ENCODE results near the gene GPBAR1. TPM values are rescaled to one million over a fixed set of nuclear protein-coding genes. Genes with fewer than 3 reads are reported as not detected.

The GPBAR1 gene
- polyA plus RNA-seq, 1 of the 3 experiments (the other 2 are of a cell fraction), result 0.13 TPM

DNA sequence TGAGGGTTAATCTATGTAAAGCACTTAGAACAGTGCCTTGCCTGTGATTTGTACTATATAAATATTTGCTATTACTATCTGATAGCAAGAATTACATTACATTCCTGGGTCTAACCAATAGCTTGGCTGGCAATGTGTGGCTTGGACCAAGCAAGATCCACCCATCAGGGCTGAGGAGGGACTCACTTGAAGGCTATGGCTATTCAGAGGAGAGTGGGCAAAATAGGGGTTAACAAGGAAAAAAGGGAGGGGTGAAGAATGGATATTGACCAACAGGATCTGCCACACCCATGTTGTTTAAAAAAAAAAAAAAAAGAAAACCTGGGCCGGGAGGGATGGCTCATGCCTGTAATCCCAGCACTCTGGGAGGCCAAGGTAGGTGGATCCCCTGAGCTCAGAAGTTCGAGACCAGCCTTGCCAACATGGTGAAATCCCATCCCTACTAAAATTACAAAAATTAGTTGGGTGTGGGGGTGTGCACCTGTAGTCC, 51.5 kb downstream of the GPBAR1 start:
- Histone ChIP-seq H3K4me2 (no peak overlapping the region), H3K36me3 (replicated peaks in 1 of 2; ENCODE audit: control insufficient read depth in 1 of 2, insufficient read depth in 2 of 2, low read length in 1 of 2) (no peaks in the 10 kb centered on the region), H2AFZ (ENCODE audit: low read depth) (no peak overlapping the region), H3K4me1 (ENCODE audit: control insufficient read depth in 1 of 2, insufficient read depth in 2 of 2, low read depth in 1 of 2, low read length in 1 of 2) (no peaks in the 10 kb centered on the region), H3K9me3 (no peaks in the 10 kb centered on the region), H3K27ac (ENCODE audit: low read depth in 2 of 2, low read length in 1 of 2) (no peak overlapping the region), H3K9ac (no peak overlapping the region), H3K79me2 (ENCODE audit: insufficient read depth) (no peaks in the 10 kb centered on the region), H3K27me3 (ENCODE audit: insufficient read depth) (no peaks in the 10 kb centered on the region), H3F3A (replicated peaks; ENCODE audit: insufficient read depth) (no peaks in the 10 kb centered on the region), H3K9me2 (no peaks in the 10 kb centered on the region), H3K4me3 (ENCODE audit: low read depth in 2 of 2, low read length in 1 of 2) (no peak overlapping the region), H4K20me1 (ENCODE audit: insufficient read depth) (no peaks in the 10 kb centered on the region)
- POLR2A ChIA-PET, result no interaction called here
- DNase-seq, result no peak
- CTCF ChIA-PET, result interaction anchor here (3.0 kb wide), 1 partner anchor 11 kb away, joined by 12 read pairs; no protein-coding TSS in a partner anchor
- TF ChIP-seq, protein P1, sequence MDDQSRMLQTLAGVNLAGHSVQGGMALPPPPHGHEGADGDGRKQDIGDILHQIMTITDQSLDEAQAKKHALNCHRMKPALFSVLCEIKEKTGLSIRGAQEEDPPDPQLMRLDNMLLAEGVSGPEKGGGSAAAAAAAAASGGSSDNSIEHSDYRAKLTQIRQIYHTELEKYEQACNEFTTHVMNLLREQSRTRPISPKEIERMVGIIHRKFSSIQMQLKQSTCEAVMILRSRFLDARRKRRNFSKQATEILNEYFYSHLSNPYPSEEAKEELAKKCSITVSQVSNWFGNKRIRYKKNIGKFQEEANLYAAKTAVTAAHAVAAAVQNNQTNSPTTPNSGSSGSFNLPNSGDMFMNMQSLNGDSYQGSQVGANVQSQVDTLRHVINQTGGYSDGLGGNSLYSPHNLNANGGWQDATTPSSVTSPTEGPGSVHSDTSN (IDR thresholded peaks at IDR 0.05), result no peak
- TF ChIP-seq POLR2AphosphoS5 (IDR thresholded peaks at IDR 0.05; ENCODE audit: low read depth, low read length), result no peak
- TF ChIP-seq, protein P2, sequence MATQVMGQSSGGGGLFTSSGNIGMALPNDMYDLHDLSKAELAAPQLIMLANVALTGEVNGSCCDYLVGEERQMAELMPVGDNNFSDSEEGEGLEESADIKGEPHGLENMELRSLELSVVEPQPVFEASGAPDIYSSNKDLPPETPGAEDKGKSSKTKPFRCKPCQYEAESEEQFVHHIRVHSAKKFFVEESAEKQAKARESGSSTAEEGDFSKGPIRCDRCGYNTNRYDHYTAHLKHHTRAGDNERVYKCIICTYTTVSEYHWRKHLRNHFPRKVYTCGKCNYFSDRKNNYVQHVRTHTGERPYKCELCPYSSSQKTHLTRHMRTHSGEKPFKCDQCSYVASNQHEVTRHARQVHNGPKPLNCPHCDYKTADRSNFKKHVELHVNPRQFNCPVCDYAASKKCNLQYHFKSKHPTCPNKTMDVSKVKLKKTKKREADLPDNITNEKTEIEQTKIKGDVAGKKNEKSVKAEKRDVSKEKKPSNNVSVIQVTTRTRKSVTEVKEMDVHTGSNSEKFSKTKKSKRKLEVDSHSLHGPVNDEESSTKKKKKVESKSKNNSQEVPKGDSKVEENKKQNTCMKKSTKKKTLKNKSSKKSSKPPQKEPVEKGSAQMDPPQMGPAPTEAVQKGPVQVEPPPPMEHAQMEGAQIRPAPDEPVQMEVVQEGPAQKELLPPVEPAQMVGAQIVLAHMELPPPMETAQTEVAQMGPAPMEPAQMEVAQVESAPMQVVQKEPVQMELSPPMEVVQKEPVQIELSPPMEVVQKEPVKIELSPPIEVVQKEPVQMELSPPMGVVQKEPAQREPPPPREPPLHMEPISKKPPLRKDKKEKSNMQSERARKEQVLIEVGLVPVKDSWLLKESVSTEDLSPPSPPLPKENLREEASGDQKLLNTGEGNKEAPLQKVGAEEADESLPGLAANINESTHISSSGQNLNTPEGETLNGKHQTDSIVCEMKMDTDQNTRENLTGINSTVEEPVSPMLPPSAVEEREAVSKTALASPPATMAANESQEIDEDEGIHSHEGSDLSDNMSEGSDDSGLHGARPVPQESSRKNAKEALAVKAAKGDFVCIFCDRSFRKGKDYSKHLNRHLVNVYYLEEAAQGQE (IDR thresholded peaks at IDR 0.05; ENCODE audit: low read depth, low read length), result no peak
- no peak for TF ChIP-seq EP300 (IDR thresholded peaks at IDR 0.05; ENCODE audit: borderline replicate concordance in 1 of 2, low read depth in 1 of 2, low read length in 1 of 2)
- no peak for TF ChIP-seq FOSL2 (IDR thresholded peaks at IDR 0.05; ENCODE audit: borderline replicate concordance, low read depth)
- TF ChIP-seq, protein P3, sequence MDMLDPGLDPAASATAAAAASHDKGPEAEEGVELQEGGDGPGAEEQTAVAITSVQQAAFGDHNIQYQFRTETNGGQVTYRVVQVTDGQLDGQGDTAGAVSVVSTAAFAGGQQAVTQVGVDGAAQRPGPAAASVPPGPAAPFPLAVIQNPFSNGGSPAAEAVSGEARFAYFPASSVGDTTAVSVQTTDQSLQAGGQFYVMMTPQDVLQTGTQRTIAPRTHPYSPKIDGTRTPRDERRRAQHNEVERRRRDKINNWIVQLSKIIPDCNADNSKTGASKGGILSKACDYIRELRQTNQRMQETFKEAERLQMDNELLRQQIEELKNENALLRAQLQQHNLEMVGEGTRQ (IDR thresholded peaks at IDR 0.05; ENCODE audit: borderline replicate concordance, low read depth, low read length), result no peak
- no peak for TF ChIP-seq CHD2 (IDR thresholded peaks at IDR 0.05; ENCODE audit: low read length, partially characterized antibody)
- no peak for TF ChIP-seq FOXM1 (IDR thresholded peaks at IDR 0.05; ENCODE audit: low read depth)
- no peak for TF ChIP-seq NRF1 (IDR thresholded peaks at IDR 0.05; ENCODE audit: low read depth, low read length)
- no peak for TF ChIP-seq RAD21 (IDR thresholded peaks at IDR 0.05; ENCODE audit: low read length)
- no peak for TF ChIP-seq SMC3 (IDR thresholded peaks at IDR 0.05; ENCODE audit: low read depth, low read length)
- WGBS (ENCODE audit: low lambda C conversion rate), result 52% methylated on average over 2 of the region's 2 CpGs

DNA sequence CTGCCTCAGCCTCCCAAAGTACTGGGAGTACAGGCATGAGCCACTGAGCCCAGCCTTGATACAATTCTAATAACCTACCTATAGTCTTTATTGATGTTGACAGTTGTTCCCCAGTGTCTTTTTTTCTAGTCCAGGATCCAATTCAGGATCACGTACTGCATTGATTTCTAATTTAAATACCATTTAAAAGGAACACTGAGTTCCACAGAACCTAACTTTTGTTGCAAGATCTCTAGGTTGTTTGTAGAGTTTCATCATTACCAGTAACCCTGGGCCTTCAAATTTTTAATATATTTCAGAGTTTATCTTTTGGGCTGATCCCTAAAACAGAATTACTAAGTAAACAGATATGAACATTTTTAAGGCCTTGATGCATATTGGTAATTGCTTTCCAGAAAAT, 52.5 kb downstream of the GPBAR1 start:
- no peaks in the 10 kb centered on the region for H3K9me3 ChIP-seq
- ChIA-PET CTCF (no interaction called here), POLR2A (no interaction called here)
- H3K4me1 ChIP-seq (ENCODE audit: control insufficient read depth in 1 of 2, insufficient read depth in 2 of 2, low read depth in 1 of 2, low read length in 1 of 2), result no peaks in the 10 kb centered on the region
- no peak overlapping the region for H3K4me3 ChIP-seq (ENCODE audit: low read depth in 2 of 2, low read length in 1 of 2)
- no peaks in the 10 kb centered on the region for H3K36me3 ChIP-seq (replicated peaks in 1 of 2; ENCODE audit: control insufficient read depth in 1 of 2, insufficient read depth in 2 of 2, low read length in 1 of 2)
- no peak overlapping the region for H3K9ac ChIP-seq
- H3F3A ChIP-seq (replicated peaks; ENCODE audit: insufficient read depth), result no peaks in the 10 kb centered on the region
- TF ChIP-seq GATA2 (CRISPR knock-in tag; IDR thresholded peaks at IDR 0.05), result no peak
- TF ChIP-seq, protein P3 (IDR thresholded peaks at IDR 0.05; ENCODE audit: borderline replicate concordance, low read depth, low read length), result no peak
- TF ChIP-seq, protein P4, sequence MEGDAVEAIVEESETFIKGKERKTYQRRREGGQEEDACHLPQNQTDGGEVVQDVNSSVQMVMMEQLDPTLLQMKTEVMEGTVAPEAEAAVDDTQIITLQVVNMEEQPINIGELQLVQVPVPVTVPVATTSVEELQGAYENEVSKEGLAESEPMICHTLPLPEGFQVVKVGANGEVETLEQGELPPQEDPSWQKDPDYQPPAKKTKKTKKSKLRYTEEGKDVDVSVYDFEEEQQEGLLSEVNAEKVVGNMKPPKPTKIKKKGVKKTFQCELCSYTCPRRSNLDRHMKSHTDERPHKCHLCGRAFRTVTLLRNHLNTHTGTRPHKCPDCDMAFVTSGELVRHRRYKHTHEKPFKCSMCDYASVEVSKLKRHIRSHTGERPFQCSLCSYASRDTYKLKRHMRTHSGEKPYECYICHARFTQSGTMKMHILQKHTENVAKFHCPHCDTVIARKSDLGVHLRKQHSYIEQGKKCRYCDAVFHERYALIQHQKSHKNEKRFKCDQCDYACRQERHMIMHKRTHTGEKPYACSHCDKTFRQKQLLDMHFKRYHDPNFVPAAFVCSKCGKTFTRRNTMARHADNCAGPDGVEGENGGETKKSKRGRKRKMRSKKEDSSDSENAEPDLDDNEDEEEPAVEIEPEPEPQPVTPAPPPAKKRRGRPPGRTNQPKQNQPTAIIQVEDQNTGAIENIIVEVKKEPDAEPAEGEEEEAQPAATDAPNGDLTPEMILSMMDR (IDR thresholded peaks at IDR 0.05), result no peak
- TF ChIP-seq NFIC (IDR thresholded peaks at IDR 0.05; ENCODE audit: borderline replicate concordance), result no peak
- no peak for TF ChIP-seq EP300 (IDR thresholded peaks at IDR 0.05; ENCODE audit: borderline replicate concordance in 1 of 2, low read depth in 1 of 2, low read length in 1 of 2)
- TF ChIP-seq FOXM1 (IDR thresholded peaks at IDR 0.05; ENCODE audit: low read depth), result no peak
- no peaks in the 10 kb centered on the region for H3K27me3 ChIP-seq (ENCODE audit: insufficient read depth)
- H3K9me2 ChIP-seq, result no peaks in the 10 kb centered on the region
- no peaks in the 10 kb centered on the region for H3K79me2 ChIP-seq (ENCODE audit: insufficient read depth)
- no peak overlapping the region for H3K4me2 ChIP-seq
- H4K20me1 ChIP-seq (ENCODE audit: insufficient read depth), result no peaks in the 10 kb centered on the region
- H3K27ac ChIP-seq (ENCODE audit: low read depth in 2 of 2, low read length in 1 of 2), result no peak overlapping the region
- no peak for DNase-seq
- WGBS (ENCODE audit: low lambda C conversion rate), result 95% methylated on average over 1 of the region's 1 CpG
- H2AFZ ChIP-seq (ENCODE audit: low read depth), result no peak overlapping the region

Data from SK-N-SH (cell line).